Stimulated activated CD4-positive, alpha-beta T cell treated with anti-CD3 and anti-CD28 coated beads, Interleukin-12 subunit alpha, Interleukin-12 subunit beta, amount 100 ng/mL, for 24 hours (primary cell): ENCODE measurements around the gene EXOC6.

Experiments
- DNase-seq, 2 experiments: peaks; one replicate each; pipeline ENCODE4 v3.0.0-alpha.2; 2020; ENCODE audit warnings: low read depth in 2 of 2

EXOC6 gene

DNA sequence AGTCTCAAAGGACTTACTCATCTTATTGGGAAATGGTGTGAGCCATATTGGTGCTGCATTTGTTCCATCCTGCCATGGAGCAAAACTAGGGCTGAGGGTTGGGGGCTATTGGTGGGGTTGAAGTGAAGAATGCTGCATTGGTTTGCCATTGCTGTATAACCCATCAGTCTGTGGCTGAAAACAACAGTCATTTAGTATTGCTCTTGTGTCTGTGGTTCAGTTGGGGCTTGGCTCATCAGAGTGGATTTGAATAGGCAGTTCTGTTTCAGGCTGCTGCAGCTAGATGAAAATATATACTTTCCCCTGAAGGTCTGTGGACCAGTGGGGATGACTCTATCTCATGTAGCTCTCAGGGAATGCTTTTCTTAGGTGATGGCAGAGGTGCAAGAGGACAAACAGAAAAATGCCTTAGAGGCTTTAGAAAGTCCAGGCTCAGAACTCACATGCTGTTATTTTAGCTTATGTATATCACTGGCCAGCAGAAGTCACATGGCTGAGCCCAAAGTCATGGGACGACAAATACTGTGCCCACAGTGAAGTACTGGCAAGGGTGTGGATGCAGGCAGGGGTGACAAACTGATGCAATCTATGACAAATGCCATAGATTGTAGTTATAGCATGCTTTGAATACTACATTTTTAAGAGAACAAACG, 15.2 kb upstream of the EXOC6 start:
- no peak for DNase-seq

DNA sequence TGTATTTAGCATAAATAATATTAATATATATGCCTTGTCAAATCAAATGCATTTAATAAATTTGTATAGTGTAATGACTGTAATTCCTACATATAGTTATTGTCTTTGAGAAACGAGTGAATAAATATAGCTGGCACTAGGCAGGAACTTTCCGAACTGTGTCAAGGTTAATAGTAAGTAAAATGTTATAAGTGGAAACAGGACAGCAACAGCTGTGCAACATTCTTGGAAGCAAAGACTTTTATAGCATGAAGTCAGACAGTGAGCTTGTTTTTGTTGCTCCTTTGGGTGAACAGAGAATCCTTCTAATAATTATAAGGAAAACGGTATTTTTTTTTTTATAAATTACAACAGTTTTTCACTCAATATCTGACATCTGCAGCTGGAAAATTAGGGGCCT, 14.0 kb upstream of the EXOC6 start:
- no peak for DNase-seq

DNA sequence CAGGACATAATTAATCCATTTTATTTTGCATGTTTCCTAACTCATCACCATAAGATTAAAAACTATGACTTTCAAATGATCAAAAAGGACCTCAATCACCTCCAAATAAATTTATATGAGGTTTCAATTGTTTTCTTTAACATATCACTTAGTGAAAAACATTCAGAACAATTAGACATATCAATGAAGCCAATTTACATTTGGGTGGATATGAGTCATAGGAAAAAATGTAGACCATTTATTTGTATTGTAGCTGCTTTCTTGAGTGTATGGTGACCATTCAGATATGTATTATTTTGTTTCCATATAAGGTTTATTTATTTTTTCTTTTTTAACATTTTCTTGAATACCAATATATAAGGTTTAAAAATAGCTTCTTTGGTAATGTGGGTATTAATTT, 13.3 kb upstream of the EXOC6 start:
- DNase-seq = no peak

GRCh38 chr10:92837456-92837855, 10.9 kb upstream of the EXOC6 start:
- no peak for DNase-seq

DNA sequence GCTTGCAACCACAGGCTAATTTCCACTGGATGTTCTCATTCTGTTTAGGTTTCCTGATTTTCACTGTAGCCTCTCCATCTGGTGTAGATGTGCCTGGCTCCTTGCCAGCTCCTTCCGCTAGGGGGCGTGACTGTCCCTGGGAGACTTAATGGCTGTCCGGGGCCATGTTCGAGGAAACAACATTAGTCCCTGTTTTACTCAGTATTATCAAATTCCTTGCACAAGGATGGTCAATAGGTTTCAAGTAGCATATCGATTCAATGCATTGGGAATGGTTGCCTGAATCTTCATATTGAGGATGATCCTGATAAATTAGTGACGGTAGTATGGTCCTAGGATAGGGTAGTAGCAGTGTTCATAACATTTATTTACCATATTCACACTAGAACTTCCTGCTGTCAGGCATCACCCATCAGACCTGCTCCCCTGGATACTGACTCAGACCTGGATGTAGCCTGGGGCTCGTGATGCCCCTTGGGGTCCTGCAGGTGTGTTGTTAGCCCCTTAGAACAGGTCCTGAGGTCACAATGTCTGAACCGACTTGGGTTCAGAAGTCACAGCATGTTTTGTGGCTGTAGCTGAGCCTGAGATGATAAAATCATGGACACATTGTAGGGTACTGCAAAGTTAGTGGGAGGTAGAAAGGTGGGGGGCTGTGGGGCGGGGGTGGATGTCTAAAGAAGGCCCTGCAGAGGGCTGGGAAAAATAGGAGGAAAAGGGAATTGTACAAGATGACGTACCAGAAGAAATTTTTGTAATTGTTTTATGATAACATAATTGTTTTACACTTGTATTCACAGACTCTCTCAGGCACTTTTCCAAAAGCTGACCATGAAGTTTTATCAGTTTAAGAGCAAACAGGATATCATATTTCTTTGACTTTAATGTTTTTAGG, 8.9 kb upstream of the EXOC6 start:
- DNase-seq = peak; percentile 16 to 60

DNA sequence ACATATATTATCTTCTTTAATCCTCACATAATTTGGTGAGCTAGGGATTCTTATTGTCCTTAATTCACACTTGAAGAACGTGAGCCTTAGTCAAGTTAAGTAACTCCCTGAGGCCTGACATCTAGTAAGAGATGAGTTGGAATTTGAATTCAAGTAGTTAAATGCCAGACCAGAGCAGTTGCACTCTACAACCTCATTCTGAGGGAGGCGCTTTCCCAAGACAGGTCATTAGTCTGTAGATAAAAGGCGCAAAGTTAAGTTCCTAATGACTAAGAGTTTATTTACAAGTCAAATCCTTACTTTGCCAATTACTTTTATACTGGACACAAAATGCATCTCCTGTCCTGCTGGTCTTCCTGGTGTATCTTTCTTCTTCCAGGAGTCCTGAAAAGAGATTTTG, 3.6 kb upstream of the EXOC6 start:
- DNase-seq = no peak

DNA sequence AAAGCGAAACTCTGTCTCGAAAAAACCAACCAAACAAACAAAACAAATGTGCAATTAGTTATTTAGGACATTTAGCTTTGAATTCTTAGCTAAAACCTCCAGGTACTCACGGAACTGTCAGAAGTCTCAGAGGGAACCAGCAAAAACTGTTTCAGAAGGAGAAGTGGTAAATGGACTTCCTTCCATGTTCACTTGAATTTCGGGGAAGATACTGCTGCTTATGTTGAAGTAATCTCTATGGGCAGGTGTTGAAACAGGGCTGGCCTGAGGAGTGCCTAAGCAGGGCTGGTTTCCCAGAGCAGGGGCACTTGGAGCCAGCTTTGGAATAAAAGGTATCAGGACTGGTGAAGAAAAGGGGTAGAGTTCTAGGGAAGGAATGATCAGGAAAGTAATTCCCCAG, 2.4 kb upstream of the EXOC6 start:
- DNase-seq = no peak

DNA sequence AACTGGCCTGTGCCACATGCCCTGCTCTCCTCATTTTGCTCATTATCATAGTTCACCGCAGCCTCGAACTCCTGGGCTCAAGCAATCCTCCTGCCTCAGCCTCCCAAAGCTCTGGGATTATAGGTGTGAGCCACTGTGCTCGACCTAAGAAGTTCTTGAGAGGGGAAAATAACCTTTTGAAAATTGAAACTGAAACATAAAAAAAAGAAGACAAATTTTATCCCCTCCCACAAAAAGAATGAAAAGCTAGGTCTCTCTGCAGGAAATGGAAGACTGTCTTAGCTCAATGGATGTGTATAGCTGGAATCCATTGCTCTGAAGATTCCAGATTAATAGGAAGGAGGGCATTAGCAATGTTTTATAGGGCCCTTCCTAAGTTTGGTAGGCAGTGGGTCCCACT, 2.0 kb upstream of the EXOC6 start:
- DNase-seq = no peak

DNA sequence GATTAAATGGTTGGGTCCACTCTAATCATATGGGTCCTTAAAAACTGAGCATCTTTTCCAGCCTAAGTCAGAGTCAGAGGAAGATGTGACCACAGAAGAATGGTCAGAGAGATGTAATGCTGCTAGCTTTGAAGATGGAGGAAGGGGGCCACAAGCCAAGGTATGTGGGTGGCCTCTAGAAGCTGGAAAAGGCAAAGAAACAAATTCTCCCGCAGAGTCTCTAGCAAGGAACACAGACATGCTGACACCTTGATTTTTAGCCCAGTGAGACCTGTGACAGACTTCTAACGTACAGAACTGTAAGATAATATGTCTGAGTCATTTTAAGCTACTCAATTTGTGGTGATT, 1.5 kb upstream of the EXOC6 start:
- DNase-seq = no peak

GRCh38 chr10:92847202-92847864, 987 bp upstream of the EXOC6 start:
- no peak for DNase-seq

DNA sequence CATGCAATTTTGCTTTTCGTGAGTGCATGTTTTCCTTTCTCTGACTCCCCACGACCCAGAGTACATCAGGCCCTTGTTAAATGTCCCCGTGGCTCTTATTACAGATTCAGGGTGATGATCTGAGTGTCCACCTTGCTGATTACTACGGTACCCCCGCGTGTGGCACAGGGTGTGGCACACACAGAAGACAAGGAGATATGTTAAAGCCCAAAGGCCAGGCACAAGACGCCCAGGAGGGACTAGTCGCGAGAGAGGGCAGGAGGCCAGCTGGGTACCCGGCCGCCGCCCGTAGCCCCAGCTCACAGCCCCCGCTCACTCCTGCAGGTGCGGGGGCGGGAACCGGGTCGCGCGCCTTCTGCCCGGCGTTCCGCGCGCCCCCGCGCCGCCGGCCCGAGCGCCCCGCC, 281 bp upstream of the EXOC6 start:
- no peak for DNase-seq

GRCh38 chr10:92849234-92849525, 860 bp downstream of the EXOC6 start:
- DNase-seq = no peak

- DNase-seq = no peak
Observed at GRCh38 chr10:92849576-92850090, 1.3 kb downstream of the EXOC6 start.

GRCh38 chr10:92850185-92850584, 1.9 kb downstream of the EXOC6 start:
- no peak for DNase-seq

GRCh38 chr10:92851003-92851402, 2.7 kb downstream of the EXOC6 start:
- DNase-seq = no peak

DNA sequence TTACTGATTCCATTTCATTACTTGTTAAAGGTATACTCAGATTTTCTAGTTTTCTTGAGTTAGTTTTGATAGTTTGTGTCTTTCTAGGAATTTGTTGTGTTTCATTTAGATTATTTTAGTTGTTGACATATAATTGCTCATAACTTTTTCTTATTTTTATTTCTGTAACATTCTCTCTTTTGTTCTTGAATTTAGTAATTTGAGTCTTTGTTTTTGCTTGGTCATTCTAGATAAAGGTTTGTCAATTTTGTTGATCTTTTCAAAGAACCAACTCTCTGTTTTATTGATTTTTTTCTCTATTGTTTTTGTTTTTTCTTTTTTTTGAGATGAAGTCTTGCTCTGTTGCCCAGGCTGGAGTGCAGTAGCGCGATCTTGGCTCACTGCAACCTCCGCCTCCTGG, 7.2 kb downstream of the EXOC6 start:
- DNase-seq = no peak

DNA sequence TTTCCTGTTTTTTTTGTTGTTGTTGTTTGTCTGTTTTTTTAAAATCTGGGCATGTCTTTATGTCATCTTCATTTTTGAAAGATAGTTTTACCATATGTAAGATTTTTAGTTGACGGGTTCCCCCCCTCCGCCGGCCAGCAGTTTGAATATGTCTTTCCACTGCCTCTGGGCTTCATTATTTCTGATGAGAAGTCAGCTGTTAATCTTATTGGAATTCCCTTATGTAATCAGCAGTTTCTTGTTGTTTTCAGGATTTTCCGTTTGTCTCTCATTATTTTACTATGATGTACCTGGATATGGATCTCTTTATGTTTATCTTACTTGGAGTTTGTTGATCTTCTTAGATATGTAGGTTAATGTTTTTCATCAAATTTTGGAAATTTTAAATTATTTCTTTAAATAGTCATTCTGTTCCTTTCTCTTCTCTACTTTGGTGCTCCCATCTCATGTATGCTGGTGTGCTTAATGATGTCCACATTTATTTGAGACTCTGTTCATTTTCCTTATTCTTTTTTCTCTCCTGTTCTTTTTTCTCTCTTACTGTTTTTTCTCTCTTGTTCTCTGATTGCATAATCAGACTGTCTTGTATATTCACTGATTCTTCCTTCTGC, 9.7 kb downstream of the EXOC6 start:
- no peak for DNase-seq

DNA sequence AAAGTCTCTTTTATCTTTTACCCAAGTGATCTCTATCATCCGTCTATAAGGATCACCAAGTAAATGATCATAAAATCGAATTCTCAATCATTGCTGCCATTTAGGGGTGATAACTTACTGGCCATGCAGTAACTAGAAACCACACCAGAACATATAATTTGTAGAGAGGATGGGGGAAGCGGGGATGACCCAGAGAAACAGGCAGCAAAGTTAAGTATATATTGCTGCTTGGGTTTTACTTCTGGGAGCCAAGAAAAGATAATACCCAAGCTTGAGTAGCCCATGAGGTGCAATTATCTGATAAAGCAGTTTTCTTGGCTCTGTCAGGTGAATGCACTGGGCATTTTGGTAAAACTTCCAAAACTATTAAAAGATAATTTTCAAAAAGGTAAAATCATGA, 18.9 kb downstream of the EXOC6 start:
- no peak for DNase-seq

- no peak for DNase-seq
Observed at GRCh38 chr10:92868036-92868435, 19.7 kb downstream of the EXOC6 start.

DNA sequence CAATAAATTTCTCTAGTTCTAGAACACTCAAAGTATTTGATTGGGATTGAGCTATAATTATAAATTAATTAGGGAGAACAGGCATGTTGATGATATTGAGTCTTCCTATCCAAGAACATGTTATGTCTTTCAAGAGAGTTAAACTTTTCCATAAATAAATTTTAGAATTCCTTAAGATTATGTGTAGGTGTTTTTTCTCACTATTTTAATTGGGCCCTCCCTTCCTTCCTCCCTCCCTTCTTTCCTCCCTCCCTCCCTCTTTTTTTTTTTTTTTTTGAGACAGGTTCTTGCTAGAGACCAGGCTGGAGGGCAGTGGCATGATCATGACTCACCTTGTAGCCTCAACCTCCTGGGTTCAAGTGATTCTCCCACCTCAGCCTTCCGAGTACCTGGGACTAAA, 20.2 kb downstream of the EXOC6 start:
- no peak for DNase-seq

DNA sequence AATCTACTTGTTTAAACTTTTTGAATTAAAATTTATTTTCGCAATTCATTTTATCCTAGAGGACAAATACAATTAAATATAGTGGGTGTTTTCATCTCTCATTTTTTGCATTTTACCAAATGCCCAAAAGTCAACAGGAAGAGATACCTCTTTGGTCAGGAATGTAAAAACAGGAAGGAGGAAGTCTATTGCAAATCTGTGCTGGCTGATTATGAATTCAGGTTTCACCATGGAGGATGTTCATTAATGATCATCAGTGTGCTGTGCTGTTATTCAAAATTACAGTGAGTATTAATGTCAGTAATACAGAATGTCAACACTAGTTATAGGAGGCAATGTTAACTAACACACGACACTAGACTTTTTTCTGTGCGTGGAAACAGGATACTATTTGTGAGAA, 24.7 kb downstream of the EXOC6 start:
- DNase-seq = no peak

DNA sequence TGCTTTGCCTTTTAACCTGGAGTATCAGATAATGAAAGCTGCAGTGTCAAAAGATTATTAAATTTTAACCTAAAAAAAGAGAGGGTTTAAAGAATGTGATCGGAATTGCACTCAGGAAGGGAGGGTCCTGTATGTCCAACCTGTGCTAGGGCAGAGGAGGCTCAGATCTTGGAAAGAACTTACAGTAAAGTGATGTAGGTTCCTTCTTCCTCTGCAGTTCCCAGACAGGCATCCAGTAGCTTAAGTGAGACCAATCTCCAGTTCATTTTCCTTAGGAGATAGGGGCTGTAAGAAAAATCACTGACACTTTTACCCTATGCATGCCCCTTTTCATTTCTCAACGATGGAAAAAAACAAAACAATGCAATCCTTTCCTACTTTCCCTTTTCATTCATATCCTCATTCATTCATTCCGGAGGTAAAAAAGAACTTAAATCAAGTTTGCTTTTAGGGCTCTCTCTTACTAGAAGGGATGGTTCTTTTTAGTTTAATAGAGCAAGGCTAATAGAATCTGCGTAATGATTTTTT, 28.3 kb downstream of the EXOC6 start:
- no peak for DNase-seq
